KG1 (cell line): ENCODE measurements around the gene LBX2.
"Not testable (repeated sequence)": the region's sequence is repeated elsewhere in the genome, so short reads cannot be mapped to it uniquely, and the experiment has no call there.

ENCODE experiments used
- DNase-seq: peaks from one replicate; lab custom pipeline; 2025; lab: John Stamatoyannopoulos, UW

LBX2 gene

DNA sequence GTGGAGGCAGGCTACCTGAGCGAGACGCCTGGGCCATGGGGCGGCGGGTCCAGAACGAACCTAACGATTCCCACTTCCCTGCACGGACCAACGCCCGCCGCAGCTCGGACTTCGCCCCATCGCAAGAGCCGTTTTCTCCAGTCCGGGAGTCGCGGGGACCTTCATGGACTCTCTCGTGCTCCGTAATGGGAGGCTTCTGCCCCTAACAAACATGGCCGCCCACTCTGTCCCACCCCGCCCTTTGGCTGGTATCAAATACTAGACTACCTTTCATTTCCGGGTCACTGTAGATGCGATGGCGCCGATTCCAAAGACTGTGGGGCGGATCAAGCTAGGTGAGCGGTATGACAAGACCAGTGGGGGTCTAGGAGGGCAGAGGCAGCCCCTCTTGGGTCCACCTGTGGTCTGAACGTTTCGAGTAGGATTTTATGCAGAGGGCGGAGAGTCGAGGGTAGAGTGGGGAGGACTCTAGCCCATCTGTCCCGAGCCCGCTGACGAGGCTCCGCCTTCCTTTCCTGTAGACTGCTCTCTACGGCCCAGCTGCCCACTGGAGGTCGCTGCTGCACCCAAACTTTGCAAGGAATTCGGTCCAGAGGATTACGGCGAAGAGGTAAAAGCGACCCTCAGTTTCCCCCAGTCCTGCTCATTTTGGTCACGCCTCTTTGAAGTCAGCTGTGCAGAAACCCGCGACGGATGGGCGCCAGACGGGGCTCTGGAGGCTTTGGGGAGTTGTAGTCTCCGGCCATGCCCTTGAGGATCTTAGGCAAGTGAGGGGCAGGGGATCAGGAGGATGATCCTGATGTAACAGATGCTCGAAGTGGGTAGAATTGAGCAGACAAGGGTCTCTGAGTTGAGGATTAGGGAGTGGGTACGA lies 16.4 kb downstream of the LBX2 start, which contains the start of the genes CCDC142 and TTC31:
Gene CCDC142, minus strand, starts transcription at position 198 of the 874 bp plus-strand sequence. Its CDS starts 161 bp downstream, at position 37.
Gene TTC31, plus strand, starts transcription at position 281 of the 874 bp plus-strand sequence. Its CDS starts 15 bp downstream, at position 296.
- peak; percentile 92 for DNase-seq

DNA sequence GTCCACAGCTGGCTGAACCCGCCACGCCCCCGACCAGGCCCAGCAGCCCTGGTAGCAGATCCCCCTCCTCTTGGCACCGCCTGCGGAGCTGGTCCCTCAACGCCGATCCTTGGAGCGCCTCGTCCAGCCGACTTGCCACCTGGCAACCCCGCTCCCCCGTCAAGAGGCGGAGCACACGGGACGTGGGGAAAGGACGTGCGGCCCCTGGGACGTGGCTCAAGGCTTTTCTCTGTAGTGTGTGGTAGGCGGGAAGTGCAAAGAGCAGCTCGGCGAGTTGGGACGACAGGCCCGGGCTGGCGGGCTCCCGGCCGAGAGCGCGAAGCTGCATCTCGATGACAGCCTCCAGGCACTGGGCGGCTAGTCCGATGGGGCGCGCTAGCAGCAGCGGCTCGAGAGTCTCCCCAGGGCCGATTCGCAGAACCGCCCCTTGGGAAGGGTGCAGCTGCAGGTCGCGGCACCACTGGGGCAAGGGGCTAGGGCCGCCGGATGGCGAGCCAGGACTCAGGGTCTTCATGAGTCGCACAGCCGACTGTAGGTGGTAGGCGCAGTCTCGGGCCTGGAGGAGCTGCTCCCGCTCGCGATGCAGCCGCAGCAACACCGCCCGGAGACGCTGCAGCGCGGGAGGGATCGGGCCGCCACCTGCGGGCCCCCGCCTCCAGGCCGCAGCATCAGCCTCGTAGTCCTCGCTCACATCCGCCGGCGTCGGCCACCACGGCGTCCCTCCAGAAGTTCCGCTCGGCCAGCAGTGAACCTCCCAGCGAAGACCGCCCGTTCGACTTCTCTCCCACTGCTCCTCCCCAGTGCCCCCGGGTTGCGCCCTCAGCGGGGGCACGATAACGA lies 17.2 kb downstream of the LBX2 start:
- DNase-seq, result no peak

- DNase-seq, result no peak
Observed at GRCh38 chr2:74481431-74481830, 18.0 kb downstream of the LBX2 start.

DNA sequence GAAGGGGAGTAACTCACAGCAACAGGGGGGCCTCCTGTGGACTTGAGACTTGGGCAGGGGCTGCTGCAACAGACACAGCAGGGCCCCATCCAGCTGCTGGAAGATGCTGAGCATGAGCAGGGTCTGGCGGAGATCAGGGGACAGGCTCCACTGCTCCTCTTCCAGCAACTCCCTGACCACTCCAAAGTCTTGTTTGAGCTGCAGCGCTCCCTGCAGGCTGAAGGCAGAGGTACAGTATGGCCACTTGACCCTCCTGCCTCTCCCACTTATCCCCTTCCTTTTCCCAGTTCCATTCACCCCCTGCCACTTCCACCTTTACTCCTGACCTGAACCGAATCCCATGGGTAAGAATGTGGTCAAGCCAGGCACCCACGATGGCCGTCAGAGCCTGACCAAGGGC lies 24.5 kb downstream of the LBX2 start:
- no peak for DNase-seq

DNA sequence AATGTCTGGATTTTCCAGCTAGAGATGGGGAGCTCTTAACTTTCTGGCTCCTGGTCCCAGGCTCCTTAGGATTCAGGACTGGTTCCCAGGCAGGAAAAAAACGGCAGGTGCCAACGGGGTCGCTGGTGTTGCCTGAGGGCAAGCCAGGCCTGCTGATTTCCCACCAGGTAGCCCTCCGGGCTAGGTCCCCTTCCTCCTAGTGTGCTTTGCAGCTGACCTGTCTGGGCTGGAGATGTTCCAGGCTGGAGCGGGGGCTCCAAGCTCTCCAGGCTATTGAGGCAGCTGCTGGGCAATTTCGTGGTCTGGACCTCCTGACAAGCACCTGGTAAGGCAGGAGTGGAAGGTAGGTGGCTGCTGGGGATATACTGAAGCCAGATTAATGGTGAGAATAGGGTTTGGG lies 24.9 kb downstream of the LBX2 start:
- DNase-seq, result no peak

DNA sequence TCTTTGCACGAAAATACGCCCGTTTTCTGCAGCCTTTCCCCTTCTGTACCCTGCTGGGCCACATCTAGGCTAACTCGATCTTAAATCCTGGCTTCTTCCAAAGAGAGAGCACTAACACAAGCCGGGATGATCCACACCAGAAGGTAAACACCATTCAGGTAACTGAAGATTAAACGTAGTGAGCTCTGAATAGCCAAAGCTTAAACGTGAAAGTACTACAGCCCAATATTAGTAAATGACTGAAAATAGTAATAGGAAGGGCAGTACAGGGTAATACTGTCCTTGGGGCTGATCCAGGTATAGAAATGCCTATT lies 26.5 kb downstream of the LBX2 start:
- DNase-seq, result no peak

DNA sequence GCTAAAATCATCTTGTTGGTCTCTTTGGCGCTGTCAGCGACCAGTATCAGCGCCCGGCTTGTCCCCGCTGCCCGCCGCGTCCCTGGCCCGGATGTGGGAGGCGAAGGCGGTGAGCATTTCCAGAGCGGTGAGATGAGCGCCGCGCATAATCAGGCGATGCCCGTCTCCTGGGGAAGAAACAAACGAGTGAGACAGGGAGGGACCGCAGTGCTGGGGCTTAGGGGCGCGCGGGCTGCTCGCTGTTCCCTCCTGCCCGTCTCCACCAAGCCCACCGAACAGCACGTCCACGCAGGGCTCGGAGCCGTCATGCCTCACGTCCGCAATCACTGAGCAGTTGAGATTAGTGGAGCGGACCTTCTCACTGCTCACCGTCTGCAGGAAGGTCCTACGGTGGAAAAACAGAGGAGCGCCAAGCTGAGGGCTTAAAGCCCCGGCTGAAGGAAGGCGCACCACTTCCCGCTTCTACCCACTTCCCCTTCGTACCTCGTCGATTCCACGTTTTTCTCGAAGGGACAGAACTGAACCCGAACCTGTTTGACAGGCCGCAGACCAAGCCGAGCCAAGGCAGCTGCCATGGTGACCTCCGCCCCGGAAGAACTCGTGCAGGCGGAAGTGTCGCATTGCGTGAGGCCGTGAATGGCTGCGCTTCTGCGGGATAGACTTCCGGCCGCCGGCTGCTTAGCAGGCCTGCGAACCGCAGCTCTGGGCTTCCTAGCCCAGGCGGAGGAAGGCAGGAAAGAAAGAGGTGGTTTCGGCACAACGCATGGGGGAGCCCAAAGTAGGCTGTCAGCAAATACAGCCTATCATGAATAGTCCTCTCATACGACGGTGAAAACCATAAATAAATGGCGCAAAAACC lies 27.1 kb downstream of the LBX2 start, which contains the start of gene MRPL53:
Gene MRPL53, minus strand, starts transcription at position 595 of the 859 bp plus-strand sequence. Its CDS starts 20 bp downstream, at position 575.
- peak; percentile 90 for DNase-seq

DNA sequence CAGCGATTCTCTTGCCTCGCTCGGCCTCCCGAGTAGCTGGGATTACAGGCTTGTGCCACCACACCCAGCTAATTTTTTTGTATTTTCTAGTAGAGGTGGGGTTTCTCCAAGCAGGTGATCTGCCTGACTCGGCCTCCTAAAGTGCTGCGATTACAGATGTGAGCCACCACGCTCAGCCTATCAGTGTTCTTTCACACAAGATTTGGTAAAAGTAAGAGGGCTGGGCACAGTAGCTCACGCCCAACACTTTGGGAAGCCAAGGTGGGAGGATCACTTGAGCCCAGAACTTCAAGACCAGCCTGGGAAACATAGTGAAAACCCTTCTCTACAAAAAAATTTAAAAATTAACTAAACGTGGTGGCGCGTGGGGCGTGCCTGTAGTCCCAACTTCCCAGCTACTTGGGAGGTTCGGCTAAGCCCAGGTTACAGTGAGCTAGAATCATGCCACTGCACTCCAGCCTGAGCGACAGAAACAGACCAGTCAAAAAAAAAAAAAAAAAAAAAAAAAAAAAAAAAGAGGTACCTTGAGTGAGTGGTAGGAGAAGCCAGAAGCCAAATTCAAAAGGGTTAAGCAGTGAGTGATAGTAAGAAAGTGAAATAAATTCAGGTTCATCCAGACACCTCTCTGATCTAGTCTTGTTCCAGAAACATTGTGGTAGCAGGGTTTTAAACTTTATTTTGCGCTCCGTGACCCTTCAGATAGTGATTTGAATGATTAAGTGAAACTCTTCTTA lies 27.9 kb downstream of the LBX2 start:
- no peak for DNase-seq

- DNase-seq, result not testable (repeated sequence)
Observed at GRCh38 chr2:74470742-74471141, 28.7 kb downstream of the LBX2 start.

DNA sequence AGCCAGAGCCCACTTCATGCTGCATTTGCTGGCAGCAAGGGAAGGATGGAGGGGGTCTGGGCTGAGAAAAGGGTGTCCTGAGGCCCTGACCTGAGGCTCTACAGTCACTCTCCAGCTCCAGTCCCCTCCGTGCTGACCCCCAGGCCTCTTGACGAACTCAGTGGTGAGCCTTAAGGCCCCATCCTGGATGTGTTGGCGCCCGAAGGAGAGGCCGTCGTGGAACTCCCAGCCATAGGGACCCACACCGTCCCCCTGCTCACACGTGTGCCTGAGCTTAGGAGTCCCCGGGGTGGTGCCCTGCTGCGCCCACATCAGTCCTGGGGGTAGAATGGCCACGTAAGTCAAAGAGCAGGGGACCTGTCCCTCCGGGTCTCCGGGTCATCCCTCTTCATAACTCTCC lies 35.0 kb downstream of the LBX2 start:
- no peak for DNase-seq

- no peak for DNase-seq
Observed at GRCh38 chr2:74462786-74463105, 36.7 kb downstream of the LBX2 start.

DNA sequence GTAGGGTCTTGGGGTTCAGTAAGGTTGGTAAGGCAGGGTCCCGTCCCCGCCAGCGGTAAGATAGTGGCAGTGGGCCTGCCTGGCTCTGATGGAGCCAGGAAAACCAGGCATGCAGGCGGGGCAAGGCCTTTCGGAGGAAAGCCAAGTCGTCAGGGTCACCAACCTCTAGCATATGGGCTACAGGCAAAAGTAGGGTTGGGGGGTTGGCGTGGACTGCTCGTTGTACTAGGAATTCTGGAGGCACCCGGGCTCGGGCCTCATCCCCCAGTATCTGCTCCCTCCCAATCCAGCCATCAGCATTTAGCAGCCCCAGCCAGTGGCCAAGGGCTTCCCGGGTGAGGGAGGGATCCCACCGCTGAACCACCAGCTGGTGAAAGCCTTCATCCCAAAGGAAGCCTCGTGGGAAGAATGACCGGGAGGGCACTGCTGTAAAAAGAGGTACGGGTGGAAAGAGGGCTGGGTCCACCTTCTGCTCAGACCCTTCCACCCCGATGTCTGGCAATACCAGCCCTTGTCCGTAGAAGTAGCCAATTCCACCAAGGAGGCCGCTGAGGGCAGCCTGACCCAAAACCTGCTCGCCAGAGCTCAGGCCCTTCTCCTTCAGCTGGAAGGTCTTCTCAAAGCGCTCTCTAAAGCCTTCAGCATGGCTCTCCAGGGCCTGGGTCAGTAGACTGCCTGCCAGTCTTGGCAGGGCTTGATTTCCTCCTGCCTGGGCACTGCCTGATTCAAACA lies 37.2 kb downstream of the LBX2 start:
- DNase-seq, result no peak

DNA sequence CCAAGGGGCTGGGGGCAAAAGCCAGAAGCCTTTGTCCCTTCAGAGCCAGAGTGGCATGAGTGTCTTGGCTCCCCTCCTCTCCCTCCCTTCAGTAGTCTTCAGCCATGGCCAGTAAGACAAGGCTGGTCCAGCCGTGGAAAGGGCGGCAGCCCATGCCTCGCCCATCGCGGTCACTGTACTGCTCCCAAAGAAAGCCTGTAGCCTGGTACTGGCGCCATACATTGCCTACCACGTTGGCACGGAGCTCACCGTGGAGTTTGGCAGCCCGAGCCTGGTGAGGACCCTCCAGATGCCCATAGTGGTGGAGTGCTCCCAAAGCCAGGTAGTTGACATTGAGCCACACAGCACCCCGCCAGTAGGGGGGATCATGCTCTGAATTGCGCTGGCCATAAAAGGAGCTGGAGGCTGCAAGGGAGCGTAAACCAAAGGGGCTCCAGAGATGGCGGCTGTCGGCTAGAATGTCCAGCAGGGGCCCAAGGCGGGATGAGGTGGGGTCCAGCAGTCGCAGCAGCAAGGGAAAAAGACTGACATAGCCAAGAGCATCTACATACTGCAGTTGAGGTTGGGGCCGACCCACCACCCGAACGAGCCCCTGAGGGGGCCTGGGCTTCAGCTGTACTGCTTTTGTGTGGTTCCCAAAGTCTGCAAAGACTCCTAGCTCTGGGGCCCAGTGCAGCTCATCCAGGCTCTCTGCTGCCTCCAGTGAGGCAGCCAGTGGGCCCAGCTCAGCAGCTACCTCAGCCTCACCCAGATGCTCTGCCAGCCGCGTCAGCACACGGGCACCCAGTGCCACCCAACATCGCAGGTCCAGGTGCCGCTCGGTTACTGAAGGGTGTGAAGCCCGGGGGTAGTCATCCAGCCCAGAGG lies 38.0 kb downstream of the LBX2 start:
- no peak for DNase-seq

- not testable (repeated sequence) for DNase-seq
Observed at GRCh38 chr2:74460187-74460586, 39.2 kb downstream of the LBX2 start.

DNA sequence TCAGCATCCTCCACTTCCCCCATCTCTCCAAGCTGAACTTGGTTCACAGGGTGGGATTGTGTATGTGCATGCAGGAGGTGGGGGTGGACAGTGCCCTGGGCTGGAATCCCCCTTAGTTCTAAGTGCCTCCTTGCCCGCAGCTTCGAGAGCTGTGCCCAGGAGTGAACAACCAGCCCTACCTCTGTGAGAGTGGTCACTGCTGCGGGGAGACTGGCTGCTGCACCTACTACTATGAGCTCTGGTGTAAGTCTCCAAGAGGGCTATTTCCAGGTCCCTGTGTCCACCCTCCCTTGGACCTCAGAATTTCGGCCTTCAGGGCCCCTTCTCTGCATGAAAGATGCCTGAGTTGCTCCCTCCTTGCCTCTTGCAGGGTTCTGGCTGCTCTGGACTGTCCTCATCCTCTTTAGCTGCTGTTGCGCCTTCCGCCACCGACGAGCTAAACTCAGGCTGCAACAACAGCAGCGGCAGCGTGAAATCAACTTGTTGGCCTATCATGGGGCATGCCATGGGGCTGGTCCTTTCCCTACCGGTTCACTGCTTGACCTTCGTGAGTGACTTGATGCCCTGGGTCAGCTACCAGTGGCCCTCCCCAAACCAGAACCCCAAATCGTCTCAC lies 39.8 kb downstream of the LBX2 start:
- DNase-seq, result not testable (repeated sequence)

- no peak for DNase-seq
Observed at GRCh38 chr2:74458938-74459363, 40.5 kb downstream of the LBX2 start.

DNA sequence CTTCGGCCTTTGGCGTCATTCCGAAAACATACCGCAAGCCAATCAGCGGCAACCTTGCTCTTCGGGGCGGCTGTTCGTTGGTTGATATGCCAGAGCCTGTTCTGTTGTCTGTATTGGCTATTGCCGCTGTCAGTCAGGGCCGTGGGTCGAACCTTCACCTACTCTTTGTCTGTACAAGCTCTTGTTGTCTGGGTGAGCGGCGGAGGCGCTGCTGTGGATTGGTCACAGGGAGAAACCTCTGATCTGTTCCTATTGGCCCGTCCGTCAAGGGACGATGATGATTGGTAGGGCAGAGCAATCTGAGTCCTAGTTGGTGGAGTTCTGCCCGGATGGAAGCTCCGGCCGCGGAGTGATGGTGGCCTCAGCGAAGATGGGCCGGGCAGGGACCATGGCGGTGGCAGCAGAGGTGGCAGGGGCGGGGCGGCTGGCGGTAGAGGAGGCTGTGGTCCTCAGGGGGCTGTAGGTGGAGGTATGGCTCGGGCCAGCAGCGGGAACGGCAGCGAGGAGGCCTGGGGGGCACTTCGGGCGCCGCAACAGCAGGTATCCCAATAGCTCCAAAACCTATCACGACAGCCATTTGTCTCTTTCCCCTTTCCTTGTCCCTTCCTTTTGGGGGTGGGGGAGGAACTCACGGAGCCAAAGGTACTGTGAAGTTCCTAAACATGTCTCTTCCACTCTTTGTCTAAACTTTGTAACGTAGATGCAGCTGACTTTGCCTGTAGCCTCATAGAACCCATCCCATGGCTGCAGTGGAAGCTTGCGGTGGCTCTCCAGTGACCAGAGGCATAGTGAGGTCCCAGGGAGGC lies 41.1 kb downstream of the LBX2 start, which contains the start of gene WBP1:
Gene WBP1, plus strand, starts transcription at position 307 of the 806 bp plus-strand sequence. Its CDS starts 165 bp downstream, at position 472.
- DNase-seq, result peak; percentile 96

DNA sequence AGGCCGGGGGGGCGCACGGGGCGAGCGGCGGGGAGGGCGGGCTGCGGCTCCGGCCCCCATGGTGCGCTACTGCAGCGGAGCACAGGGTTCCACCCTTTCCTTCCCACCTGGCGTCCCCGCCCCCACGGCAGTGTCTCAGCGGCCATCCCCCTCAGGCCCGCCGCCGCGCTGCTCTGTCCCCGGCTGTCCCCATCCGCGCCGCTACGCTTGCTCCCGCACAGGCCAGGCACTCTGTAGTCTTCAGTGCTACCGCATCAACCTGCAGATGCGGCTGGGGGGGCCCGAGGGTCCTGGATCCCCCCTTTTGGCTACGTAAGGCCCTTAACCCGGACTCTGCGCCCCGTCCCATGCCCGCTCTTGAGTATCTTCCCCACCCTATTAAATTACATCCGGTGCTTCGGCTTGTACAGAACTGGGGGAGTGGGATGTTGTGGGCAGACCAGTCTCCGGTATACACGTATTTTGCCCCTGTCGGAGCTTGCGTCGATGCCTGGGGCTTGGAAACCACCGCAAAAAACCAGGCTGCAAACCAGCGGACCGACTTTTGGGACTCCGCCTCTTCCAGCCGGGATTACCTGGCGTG lies 41.8 kb downstream of the LBX2 start:
- peak; percentile 84 for DNase-seq
